Measurements from ENCODE around the gene APOA4. TPM values are rescaled to one million over a fixed set of nuclear protein-coding genes. Genes with fewer than 3 reads are reported as not detected.

Gene APOA4
- polyA plus RNA-seq, 2 of the 4 experiments (the other 2 are of a cell fraction) = not detected

- no peak for ATAC-seq
- WGBS (ENCODE audit: missing lambda C conversion rate) = 95% methylated on average over 11 of the region's 11 CpGs
- Histone ChIP-seq H3K4me3 (no peak overlapping the region), H3K9me3 (no peaks in the 10 kb centered on the region), H3K27ac (no peak overlapping the region), H3K4me2 (no peak overlapping the region), H3K4me1 (no peaks in the 10 kb centered on the region)
- TF ChIP-seq ZC3H11A (IDR thresholded peaks at IDR 0.05) (no peak), ZNF302 (CRISPR knock-in tag; IDR thresholded peaks at IDR 0.05) (no peak), CHD2 (IDR thresholded peaks at IDR 0.05; ENCODE audit: low read length, partially characterized antibody) (no peak), KDM5A (IDR thresholded peaks at IDR 0.05) (no peak), BHLHE40 (IDR thresholded peaks at IDR 0.05; ENCODE audit: low read depth, low read length) (no peak), REST (IDR thresholded peaks at IDR 0.05) (no peak), RARB (CRISPR knock-in tag; IDR thresholded peaks at IDR 0.05) (no peak), FOXS1 (CRISPR knock-in tag; IDR thresholded peaks at IDR 0.05) (no peak), NFE2L2 (conservative IDR thresholded peaks at IDR 0.05; ENCODE audit: low read length) (no peak), ATOH8 (CRISPR knock-in tag; IDR thresholded peaks at IDR 0.05; ENCODE audit: low read depth) (no peak), HMGXB4 (CRISPR knock-in tag; IDR thresholded peaks at IDR 0.05; ENCODE audit: borderline replicate concordance) (no peak), TP53 (CRISPR knock-in tag; IDR thresholded peaks at IDR 0.05) (no peak), SMC3 (IDR thresholded peaks at IDR 0.05) (no peak), SREBF2 (IDR thresholded peaks at IDR 0.05) (no peak)
- ChIA-PET POLR2A (no interaction called here), CTCF (interaction anchor here (1.4 to 1.9 kb wide), 2 partner anchors 14 to 238 kb away, joined by 4 to 7 read pairs; no protein-coding TSS in a partner anchor)
- DNase-seq (ENCODE audit: low read depth in 1 of 2, low spot score in 1 of 2) = no peak
- no peak for FAIRE-seq
Observed at GRCh38 chr11:116867619-116868018, 44.5 kb upstream of the APOA4 start.

GRCh38 chr11:116866804-116867455 is 43.8 kb upstream of the APOA4 start:
- ChIA-PET CTCF (interaction anchor here (0.6 to 1.9 kb wide), 5 partner anchors 13 to 307 kb away, joined by 3 to 9 read pairs (median 4); no protein-coding TSS in a partner anchor), POLR2A (no interaction called here)
- no peak for ATAC-seq
- DNase-seq (ENCODE audit: low read depth in 1 of 2, low spot score in 1 of 2) = no peak
- no peak overlapping the region for H3K4me3 ChIP-seq
- no peaks in the 10 kb centered on the region for H3K9me3 ChIP-seq
- TF ChIP-seq ZC3H11A (IDR thresholded peaks at IDR 0.05) (no peak), CHD4 (IDR thresholded peaks at IDR 0.05; ENCODE audit: borderline replicate concordance) (no peak), HEYL (CRISPR knock-in tag; IDR thresholded peaks at IDR 0.05) (no peak), KDM1A (IDR thresholded peaks at IDR 0.05; ENCODE audit: low read depth) (no peak), KDM5A (IDR thresholded peaks at IDR 0.05) (no peak), MAX (IDR thresholded peaks at IDR 0.05) (no peak), FOSL2 (IDR thresholded peaks at IDR 0.05) (no peak), FOSL2 (CRISPR knock-in tag; IDR thresholded peaks at IDR 0.05) (no peak), RARB (CRISPR knock-in tag; IDR thresholded peaks at IDR 0.05) (no peak), MYC (IDR thresholded peaks at IDR 0.05; ENCODE audit: borderline replicate concordance, low read length) (no peak), BHLHE40 (IDR thresholded peaks at IDR 0.05; ENCODE audit: low read depth, low read length) (no peak)
- no peak for FAIRE-seq
- no peaks in the 10 kb centered on the region for H3K4me1 ChIP-seq
- 90% methylated on average over 6 of the region's 6 CpGs for WGBS (ENCODE audit: missing lambda C conversion rate)
- no peak overlapping the region for H3K27ac ChIP-seq
- no peak overlapping the region for H3K4me2 ChIP-seq
